GM19351 (cell line): ENCODE results near the gene KRR1.

Experiments
- ATAC-seq: cut with Tn5 transposase; IDR thresholded peaks from one replicate; pipeline ENCODE4 v1.9.1; 2021; ENCODE audit warnings: mild to moderate bottlenecking, moderate library complexity; ENCODE audit not compliant: unreplicated experiment

KRR1 gene

DNA sequence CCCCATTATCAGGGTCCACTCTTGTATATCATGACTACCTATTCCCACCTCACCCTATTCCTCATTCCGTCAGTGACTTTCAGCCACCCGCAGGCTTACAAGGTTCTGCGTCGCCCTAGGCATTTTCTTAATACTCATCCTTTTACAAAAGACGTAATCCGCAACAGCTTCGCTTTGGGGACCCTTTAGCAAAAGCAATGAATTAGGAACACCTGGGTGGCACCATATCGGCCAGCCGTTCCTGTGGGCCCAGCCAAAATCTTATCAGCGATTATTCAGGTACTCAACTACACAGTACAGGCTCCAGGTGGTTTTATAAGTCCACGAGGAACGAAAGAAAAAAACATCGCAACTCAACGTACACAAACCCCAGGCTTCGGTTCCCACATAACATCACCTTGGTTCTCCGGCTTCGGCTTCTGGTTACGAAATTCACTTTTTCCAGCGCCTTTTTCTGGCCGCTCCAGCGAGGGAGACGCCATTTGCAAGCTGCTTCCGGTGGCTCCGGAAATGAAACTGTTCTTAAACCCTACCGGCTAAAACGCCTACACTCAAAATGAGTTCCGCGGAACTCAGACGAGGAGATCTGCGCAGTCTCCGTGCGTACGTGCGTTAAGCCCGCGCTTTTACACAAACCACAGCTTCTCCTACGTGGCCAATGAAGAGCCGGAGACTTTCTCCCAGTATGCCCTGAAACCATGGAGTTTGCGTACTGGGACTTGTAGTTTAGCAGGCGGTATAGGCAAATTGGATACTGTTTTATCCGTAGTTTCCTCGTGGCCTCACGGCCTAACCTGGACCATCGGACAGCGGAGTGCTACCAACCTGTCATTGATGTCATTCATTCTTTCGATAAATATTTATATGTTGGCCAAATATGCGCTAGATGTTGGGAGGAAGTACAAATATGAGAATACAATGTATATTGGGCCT lies at the start of gene KRR1:
Gene KRR1 (minus strand): TSS at position 494 of the 933 bp plus-strand sequence. CDS start 12 bp downstream, at position 482.
- peak; percentile 94 for ATAC-seq

DNA sequence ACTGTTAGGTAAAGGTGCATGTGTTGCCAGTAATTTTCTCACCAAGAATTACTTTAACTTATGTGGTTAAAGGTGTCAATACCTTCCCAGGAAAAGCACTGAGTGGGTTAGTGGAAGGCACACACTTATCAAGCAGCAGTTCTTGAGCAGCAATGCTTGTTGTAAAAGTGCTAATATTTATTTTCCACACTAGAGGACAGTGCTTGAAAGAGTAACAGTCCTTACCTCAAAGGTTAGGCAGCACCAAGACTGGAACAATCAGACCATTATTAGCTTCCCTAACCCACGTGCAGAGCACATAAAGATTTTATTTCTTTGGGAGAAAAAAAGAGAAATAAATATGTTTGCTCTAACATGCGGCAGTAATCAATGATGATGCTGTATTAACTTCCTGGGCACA lies 48.8 kb upstream of the KRR1 start:
- peak; percentile 69 for ATAC-seq

DNA sequence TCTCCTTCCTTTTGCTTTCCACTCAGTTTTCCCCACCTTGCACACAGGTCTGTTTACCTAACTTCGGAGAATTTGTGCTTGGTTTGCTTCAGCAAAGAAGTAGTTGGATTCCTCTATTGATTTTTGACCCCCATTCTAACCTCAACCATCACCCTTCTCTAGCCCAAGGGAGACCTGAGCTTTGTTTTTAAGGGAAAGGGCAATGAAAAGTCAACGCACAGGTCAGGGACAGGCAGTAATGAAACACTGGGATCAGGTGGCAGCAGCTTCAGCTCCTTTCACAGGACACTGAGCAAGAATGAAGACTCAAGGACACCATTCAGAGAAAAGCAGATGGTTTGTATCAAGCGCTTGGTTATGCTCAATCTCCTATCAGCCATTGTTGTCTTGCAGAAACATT lies 46.9 kb upstream of the KRR1 start:
- ATAC-seq = no peak

DNA sequence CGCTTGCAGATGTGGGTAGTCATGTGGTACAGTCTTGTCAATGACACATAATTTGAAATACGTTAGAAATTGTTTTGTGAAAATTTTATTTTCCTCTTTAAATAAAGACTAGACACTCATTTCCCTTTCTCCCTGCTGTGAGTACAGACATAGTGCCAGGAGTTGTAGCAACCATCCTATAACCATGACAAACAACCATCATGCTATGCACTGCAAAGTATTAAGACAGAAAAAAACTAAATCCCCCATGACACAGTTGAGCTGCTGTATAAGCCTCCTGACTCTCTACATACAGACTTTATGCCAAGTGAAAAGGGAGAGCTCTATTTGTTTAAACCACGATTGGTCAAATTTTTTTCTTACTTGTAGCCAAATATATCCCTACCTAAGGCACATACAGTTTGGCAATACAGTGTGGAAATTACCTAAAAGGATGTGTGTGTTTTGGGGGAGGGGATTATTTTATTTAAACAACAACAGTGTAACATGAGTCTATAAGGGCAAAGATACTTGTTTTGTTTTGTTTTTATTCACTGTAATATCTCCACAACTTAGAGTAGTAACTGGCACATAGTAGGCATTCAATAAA lies 45.0 kb upstream of the KRR1 start:
- ATAC-seq = no peak

DNA sequence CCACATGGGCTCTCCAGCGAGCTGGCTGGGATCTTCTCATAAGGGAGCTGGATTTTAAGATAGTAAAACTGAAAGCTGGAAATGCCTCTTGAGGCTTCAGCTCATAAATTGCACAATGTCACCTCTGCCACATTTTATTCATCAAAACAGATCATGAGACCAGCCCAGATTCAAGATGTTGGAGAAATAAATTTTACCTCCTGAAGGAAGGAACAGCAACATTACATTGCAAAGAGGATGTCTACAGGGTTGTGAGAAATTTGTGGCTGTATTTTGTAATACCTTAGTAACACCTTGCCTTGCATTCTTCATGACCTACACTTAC lies 43.1 kb upstream of the KRR1 start:
- ATAC-seq = no peak

GRCh38 chr12:75553836-75554555 lies 42.6 kb upstream of the KRR1 start:
- ATAC-seq = no peak

DNA sequence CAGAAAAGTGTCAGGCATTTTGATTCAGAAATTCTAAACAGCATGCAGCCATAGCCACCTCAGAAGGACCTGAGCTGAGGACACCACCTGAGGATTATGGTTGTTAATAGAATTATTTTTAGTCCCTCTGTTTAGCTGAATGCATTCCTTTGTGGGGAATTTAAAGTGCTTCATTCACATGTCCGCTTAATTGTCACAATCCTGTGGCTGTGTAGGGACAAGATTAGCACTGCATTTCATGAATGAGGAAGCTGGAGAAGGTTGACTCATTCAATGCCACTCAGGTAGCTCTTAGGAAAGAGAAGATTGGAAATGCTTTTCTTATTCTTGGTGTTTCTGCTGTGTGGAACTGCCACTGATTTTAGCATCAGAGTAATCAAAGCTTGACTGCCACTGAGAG lies 42.0 kb upstream of the KRR1 start:
- no peak for ATAC-seq

DNA sequence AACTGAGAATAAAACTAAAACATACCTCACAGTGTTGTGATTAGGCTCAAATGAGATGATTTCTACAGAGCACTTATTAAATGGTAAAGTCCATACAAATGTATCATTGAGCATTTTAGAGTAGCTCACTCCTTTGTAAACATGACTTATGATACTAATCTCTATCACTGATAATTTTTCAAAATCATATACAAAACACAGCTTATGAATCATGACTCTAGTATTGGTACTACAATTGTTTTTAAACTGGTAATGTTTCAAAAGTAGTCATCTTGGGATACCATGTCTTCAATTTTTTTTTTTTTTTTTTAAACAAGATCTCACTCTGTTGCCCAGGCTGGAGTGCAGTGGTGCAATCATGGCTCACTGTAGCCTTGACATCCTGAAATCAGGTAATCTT lies 40.1 kb upstream of the KRR1 start:
- ATAC-seq = no peak

DNA sequence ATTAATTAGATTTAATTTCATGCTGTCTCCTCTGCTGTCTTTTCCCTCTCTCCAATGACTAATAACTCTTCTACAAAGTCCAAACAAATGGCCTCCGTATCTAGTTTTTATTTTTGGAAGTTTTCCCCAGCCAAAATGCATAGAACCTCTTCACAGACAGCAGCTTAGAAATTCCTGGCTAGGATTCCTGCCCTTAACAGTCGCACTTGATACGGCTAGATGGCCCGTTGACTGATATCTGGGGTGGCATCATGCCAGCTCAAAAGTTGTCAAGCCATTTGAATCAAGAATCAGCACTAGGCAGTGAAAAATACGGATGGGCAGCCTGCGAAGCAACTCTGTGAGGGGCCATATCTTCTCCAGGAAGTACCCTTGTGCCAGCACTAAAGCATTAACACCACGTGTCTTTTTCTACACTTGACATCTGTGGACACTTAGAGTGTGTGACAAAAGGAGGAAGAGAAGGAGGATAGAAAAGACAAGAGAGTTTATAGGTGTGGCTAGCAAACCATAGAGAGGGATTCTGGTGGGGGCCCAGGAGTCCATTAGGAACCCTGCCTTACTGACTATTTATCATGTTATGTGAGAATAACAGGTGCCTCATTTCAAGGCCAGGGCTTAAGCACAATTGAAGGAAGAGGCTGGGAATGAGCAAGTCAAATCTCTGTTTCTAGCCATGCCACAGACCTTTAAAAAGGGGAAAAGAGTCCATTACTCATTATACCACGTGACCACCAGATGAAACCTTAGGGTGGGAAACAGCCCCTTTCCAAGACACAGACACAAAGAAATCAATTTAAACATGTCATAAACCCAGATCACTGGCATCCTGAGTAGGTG lies 39.2 kb upstream of the KRR1 start:
- no peak for ATAC-seq

GRCh38 chr12:75549989-75550388 lies 38.6 kb upstream of the KRR1 start:
- ATAC-seq = no peak

DNA sequence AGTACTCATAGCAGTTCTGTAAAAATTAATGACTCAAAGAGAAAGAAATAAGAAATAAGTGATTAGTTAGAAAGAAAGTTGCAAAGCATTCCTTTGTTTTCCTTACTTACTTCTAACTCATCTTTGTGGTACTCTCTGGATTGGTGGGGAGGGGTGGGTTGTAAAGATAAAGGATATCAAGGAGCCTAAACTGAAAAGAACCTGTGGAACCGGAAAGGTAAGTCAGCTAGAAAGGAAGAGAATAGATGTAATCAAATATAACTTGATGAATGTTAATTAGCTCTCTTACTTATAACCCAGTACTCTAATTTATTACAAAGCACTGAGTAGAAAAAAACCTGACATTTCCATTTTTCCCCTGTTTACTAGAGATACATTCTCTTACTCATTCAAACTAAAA lies 37.5 kb upstream of the KRR1 start:
- no peak for ATAC-seq

GRCh38 chr12:75545636-75546035 lies 34.2 kb upstream of the KRR1 start:
- no peak for ATAC-seq

DNA sequence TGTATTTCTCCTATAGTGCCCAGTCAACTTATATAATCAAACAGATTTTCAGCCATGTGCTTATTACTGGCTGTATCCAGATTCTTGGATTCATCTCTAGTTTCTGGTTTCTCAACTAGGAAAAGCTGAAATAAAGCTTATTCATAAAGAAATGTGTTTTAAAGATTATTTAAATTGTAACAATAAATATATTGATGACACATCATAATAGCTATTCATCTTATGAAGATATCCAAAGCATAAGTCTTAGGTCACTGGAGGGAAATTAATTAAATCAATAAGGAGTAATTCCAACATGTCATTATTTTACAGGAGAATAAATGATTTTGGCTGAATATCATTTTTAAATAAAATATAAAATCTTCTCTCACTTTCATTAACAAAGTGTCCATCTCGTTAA lies 32.1 kb upstream of the KRR1 start:
- no peak for ATAC-seq

GRCh38 chr12:75542942-75543341 lies 31.5 kb upstream of the KRR1 start:
- no peak for ATAC-seq

GRCh38 chr12:75539889-75540288 lies 28.5 kb upstream of the KRR1 start:
- ATAC-seq = no peak

DNA sequence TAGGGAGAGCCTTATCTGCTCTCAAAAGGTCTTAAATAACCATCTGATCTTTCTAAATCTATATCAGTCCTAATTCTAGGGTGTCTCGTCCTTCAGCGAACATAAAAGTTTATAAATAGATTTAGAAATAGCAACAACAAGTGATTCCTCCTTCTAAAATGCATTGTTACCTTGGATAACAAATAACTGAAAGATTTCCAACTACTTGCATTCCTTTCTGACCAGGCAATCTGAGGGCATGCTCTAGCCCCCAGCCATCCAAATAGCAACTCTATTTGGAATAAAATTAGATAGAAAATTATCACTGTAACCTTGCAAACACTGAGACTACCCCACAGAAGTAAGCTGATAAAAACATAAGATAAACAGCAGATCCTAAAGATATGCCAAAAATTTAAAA lies 21.8 kb upstream of the KRR1 start:
- ATAC-seq = no peak

DNA sequence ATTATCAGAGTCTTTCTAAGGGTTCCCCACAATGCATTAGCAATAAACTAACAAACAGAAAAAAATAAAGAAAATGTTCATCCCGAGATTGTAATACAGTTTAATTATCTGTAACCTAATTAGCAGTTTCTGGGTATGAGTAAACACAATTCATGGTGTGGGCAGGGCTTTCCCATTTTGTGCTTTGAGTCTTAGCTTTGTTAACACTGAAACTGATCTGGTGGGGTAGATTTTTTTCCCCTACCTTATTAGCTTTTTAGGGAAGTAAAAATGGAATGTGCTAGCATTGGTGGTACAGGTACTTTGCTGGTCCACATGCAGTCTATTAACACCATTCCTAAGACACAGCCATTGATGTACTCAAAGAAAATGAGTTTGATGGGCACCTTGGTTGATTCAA lies 18.4 kb upstream of the KRR1 start:
- ATAC-seq = no peak

- no peak for ATAC-seq
These were observed 17.9 kb upstream of the KRR1 start for GRCh38 chr12:75529316-75529715.

DNA sequence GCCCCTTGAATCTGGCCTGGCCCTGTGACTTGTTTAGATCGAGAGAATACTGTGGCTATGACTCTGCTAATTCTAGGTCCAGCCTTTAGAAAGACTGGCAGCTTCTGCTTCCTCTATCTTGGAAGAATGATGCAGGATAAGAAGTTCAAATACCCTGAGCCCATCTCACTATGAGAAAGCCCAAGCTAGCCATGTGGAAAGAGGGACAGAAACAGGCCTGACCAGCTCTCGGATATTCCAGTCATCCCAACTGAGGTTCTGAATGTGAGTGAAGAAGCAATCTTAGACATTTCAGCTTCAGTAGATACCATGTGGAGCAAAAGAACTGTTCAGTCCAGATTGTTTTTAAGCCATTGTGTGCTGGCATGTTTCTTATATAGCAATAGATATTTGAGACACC lies 17.3 kb upstream of the KRR1 start:
- no peak for ATAC-seq

DNA sequence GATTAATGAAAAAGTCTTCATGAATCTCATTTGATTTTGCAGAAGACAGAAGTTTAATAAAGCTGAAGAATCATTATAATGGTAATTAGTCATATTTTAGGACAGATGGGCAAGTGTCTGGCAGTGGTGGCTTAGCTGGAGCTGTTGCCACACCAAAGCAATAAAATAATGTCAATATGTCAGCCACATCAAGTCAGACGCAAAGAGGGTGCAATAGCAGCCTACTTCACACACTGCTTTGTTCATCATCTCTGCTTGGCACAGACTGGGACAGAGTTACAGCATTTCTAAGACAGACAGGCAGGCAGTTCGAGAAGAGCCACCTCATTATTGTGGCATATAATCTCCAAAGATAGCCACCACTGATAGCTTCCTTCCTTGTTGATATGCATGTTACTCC lies 16.9 kb upstream of the KRR1 start:
- ATAC-seq = no peak
